ENCODE data around the gene APBA2.

The APBA2 gene

DNA sequence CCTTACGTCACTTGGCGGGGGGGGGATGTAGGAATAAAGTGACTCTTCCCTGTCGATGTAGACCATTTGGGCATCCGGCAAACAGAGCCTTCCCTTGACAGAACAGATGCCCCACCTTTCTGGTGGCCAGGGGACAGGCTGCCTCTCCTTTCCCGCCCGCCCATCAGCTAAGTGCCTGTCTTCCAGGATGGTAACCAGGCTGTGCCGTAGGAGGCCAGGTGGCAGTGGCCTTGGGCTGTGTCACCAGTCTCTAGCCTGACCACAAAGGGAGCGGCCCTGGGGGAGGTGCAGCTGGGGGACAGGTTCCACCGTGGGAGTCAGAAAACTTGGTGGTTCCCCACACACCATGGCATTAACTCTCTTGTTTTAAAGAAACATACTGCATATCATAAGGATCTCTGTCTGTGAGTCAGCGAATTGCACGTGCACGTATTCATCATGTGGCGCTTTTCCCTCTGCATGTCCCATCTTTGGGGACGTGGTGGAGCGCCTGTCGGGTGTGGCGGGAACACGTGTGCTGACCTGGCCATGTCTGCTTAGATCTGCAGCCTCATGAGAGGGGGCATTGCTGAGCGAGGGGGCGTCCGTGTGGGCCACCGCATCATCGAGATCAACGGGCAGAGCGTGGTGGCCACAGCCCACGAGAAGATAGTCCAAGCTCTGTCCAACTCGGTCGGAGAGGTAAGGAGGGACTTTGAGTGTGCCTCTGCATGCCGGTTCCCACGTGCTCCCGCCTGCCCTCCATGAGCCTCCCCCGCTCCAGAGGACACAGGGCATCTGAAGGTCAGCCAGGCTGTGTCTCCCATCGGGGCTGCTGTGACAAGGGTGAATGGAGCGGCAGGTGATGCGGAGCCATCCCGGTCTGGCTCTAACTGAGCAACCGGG is 227.8 kb downstream of the APBA2 start:
- in situ Hi-C loops (cut with MboI; ENCODE audit: low sequenced_read_pairs) = no loop called here

DNA sequence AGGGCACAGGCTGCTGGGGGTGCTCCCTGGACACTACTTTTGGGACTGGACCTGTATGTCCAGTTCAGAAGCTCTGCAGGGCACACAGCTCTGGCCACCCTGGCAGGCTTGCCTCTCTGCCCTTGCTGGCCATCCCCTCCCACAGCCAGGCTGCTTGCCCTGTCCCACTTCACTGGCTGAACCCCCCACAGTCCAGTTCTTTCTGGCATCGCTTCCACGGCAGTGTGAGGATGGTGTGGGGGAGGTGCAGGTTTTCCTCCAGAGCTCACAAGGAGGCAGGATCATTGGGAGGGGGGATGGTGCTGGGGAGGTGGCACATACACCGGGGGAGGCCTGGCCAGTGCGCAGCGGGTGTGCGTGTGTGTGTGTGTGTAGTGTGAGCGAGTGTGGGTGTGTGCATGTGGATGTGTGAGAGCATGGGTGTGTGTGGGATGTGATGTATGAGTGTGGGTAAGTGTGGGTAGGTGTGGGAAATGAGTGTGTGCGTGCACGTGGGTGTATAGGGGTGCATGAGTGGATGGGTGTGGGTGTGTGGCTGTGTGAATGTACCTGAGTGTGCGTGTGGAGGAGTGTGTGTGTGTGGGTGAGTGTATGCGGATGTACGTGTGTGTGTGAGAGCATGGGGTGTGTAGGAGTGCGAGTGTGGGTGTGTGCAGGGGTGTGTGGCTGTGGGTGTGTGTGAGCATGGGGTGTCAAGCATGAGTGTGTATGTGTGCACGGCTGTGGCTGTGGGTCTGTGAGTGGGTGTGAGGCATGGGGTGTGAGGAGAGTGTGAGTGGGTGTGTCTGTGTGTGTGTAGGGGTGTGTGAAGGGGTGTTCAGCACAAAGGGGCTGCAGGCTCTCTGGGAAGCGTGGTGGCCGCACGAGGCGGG is 228.7 kb downstream of the APBA2 start:
- in situ Hi-C loops (cut with MboI; ENCODE audit: low sequenced_read_pairs) = no loop called here

DNA sequence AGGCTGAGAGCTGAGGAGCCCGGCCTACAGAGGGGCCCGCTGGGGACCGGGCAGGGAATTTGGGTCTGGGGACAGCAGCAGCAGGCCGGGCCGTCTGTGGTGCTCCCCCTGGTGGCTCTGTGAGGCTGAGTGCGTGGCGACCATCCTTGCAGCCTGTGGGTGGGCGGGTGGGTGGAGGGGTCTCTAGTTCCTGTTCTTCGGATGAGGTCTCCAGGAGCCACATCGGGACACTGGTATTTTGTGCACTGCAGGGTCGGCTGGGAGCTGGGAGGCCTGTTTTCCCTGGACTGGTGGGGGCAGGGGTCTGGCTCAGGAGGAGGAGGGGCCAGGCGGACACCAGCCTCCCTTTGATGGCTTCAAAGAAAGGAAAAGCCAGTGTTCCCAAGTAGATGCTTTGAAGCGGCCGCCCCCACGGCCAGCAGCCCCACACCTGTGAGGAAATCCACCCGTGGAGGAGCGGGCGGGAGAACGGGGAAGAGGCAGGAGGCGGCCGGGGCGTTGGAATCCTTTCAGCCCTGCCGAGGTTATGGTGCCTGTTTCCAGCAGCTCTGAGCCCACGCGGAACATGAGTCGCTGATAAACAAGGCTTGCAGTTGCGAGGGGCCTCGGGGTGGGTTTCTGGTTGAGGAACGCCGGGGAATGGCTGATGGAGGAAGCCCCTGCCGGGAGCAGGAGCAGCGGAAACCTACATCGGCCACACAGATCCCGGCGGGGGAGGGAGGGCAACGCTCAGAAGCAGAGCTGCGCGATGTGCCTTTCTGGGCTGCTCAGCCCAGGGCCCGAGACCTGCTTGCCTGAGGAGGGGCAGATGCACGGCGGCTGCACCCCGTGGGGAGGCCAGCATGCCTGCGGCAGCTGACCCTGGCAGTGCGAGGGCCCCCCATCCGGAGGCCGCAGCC is 229.6 kb downstream of the APBA2 start:
- in situ Hi-C loops (cut with MboI; ENCODE audit: low sequenced_read_pairs) = no loop called here

DNA sequence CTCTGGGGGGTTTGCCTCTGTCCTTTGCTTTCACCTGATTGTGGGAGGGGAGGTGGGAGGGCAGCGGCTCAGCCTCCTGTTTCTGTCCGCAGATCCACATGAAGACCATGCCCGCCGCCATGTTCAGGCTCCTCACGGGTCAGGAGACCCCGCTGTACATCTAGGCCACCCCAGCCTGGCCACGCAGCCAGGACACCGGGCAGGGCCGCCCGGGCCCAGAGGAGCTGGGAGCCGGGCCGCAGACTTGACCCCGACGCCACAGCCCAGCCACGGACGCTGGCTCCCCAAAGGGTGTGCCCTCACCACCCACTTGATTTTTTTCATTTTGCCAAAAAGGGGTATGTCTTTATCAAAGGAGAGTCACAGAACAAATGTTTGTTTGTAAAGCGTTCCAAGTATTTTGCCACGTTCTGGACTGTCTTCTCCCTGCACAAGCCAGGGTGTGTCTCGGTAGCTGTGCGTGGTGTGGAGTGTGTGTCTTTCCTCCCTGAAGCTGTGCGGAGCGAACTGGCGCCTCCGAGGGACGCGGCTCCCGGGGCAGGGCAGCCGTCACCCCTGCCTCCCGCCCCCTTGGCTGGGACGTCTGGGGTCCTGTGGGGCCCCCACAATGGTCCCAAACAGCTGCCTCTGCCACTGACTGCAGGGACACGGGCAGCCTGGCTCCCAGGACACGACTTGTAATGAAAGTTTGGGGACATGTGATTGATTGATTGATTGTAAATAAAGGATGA is 231.4 kb downstream of the APBA2 start:
- in situ Hi-C loops (cut with MboI; ENCODE audit: low sequenced_read_pairs) = no loop called here

DNA sequence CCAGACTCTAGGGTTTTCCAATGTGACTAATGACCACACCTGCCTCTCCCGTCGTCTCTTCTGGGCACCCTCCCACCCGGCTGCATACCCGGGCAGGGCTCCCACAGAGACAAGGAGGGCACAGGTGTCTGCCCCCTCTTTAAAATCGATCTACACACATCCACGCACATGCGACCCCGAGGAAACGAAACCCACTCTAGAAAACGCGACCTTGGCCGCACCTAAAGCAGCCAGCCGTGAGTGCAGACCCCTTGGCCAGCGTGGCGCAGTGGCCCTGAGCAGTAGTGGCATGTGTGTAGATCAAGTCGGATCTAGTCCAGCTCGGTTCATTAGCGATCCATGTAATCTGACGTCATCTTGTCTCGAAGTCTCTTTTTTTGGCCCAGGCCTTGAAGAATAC is 232.0 kb downstream of the APBA2 start:
- in situ Hi-C loops (cut with MboI; ENCODE audit: low sequenced_read_pairs) = no loop called here

DNA sequence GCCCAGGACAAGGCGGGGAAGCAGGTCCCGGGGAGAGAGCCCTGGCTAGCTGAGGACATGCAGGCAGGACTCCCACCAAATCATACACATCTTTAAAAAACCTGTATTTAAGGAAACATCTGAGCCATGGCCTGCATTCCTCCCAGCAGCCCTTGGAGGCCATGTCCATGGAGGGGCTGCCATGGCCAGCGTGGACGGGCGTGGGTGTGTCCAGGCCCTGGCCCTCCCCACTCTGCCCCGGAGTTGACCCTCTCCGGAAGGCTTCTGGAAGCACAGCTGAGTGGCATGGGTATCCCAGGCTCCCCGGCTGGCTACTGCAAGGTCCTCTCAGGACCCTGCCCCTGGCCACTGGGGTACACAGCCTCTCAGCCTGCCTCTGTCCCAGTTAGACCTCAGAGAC is 234.1 kb downstream of the APBA2 start:
- in situ Hi-C loops (cut with MboI; ENCODE audit: low sequenced_read_pairs) = no loop called here

DNA sequence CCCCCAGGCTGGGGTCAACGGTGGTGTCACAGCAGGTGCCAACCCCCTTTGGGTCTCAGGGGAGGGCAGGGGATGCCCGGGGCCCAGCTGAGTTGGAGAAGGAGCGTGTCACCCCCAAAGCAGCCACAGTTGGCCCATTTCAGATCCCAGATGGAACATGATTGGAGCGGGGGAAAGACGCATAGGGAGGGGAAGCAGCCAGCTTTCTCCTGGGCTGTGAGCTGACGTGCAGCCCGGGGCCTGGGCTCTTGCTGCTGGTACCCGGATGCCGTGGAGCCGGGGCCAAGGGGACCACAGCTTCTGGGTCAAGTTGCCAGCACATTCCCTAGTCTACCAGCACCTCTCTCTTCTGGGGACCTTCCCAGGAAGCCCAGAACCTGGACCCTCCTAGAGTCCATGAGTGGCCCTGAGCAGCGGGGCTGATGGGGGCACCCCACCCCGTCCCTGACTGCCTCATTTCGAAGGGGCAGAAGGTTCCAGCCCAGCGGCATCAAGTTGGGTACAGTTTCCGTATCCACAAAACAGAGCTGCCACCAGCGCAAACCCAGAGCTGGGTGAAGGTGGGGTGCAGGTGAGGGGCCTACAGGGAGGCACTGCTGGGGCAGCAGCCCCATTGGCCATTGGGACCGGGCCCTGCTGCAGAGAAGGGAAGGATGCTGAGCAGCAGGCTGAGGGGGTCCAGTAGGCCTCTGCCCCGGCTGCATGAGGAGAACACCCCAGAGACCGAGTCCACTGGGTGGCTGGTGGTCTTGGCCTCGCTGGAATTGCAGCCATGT is 235.0 kb downstream of the APBA2 start:
- in situ Hi-C loops (cut with MboI; ENCODE audit: low sequenced_read_pairs) = no loop called here

DNA sequence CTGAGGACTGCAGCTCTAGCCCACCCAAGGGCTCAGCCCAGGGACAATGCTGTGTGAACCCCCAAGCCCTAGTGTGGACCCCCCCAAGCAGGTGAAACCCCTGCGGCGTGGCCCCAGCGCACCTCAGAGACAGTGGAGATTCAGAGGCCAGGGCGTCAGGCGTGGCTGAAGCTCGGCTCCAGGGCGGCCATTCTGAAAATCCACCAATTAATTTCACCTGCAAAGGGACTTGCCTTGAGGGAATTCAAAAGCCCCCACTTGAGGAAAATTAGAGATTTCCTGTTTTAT is 235.5 kb downstream of the APBA2 start:
- in situ Hi-C loops (cut with MboI; ENCODE audit: low sequenced_read_pairs) = no loop called here

DNA sequence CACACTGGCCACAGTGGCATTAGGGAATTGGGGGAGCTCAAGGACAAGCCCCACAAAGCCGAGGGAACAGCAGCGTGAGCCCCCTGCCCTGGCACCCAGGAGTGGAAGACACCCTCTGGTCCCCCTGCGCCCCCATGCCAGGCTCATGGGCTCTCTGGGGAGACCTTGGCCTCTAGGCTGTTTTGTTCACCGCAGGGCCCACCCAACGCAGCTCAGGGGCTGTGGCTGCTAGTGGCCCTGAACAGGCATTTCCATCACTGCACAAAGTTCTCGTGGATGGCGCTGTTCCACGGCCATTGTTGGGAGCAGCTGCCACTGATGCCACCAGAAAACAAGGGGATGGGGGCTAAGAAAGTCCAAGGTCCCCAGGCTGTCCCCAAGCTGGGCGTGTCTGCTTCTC is 236.1 kb downstream of the APBA2 start:
- in situ Hi-C loops (cut with MboI; ENCODE audit: low sequenced_read_pairs) = no loop called here

DNA sequence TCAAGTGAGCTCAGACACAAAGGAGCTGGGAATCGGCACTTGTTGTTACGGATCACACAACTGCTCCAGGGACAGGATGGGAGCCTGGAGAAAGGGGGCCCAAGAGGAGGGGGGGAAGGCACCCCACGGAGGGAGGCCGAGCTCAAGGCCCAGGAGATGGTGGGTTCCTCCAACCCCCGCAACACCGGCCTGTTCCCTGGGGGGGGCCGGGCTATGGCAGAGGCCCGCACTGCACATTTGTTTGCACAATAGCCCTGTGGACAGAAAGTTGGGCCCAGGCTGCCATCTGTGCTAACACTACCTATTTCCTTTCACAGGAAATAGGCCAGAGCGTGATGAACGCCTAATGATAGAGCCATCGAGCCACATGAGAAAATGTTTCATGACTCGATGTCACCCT is 236.7 kb downstream of the APBA2 start:
- in situ Hi-C loops (cut with MboI; ENCODE audit: low sequenced_read_pairs) = no loop called here

DNA sequence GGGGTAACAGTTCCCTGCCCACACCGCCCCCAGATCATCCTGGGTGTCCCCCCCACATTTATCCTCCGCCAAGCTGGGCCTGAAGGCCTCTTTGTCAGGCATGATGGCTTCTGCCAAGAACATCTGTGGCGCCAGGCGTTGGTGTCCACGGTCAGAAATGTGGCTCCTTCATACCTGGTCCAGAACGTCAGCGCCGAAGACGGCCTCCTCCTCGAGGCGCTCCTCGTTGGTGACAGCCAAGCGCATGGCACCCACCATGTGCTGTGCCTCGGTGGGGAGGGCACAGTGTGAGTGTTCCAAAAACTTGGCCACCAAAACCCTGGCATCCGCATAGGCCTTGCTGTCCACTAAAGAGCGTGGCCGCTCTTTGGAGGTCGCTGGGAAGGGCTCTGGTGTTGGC is 237.4 kb downstream of the APBA2 start:
- in situ Hi-C loops (cut with MboI; ENCODE audit: low sequenced_read_pairs) = no loop called here

DNA sequence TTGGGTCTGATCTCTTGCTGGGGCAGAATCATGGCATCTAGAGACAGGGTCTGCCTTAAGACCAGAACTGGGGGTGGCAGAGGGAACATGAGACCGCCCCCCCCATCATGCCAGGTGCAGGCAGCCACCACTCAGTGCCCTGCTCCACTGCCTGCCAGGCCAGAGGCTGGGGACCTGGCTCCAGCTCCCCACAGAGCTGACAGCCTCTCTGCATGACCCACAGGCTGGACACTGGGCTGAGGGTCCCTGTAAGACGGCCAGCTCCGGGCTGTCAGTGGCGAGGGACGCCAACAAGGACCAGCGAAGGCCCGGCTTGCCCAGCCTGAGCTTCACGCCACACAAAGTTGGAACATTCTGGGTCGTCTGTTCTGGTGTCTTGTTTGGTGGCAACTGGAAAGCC is 238.2 kb downstream of the APBA2 start:
- in situ Hi-C loops (cut with MboI; ENCODE audit: low sequenced_read_pairs) = no loop called here

DNA sequence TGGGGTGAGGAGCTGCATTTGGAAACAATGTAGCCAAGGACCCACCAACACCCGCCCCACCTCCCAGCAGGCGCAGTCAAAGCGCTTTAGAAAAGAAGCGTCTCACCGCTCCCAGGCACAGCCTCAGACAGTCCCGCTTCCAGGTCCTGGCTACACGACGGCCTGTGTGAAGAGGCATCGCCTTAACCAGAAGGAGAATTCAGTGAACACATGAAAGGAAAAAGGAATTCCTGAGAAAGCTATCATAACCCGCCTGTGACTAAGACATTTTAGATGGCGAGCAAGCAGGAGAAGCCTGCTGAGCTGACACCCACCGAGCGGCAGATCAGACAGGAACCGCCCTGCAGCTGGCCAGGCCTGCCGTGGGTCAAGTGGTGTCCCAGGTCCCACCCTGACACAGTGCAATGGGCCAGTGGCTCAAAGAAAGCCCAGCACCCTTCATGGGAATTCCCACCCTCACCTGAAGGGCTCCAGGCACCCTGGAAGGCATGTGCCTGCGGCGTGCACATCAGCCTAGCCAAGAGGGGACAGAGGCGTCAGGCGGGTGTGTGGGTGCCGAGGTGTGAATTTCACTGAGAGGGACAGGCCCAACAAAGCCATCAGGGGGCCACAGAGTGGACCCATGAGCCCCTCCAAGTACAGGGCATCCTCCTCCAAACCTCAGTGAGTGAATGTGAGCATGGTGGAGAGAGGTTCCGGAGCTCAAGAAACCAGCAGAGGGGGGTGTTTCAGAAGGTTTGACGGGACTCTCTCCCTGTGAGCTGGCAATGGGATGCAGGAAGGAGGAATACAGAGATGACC is 239.0 kb downstream of the APBA2 start:
- in situ Hi-C loops (cut with MboI; ENCODE audit: low sequenced_read_pairs) = no loop called here

DNA sequence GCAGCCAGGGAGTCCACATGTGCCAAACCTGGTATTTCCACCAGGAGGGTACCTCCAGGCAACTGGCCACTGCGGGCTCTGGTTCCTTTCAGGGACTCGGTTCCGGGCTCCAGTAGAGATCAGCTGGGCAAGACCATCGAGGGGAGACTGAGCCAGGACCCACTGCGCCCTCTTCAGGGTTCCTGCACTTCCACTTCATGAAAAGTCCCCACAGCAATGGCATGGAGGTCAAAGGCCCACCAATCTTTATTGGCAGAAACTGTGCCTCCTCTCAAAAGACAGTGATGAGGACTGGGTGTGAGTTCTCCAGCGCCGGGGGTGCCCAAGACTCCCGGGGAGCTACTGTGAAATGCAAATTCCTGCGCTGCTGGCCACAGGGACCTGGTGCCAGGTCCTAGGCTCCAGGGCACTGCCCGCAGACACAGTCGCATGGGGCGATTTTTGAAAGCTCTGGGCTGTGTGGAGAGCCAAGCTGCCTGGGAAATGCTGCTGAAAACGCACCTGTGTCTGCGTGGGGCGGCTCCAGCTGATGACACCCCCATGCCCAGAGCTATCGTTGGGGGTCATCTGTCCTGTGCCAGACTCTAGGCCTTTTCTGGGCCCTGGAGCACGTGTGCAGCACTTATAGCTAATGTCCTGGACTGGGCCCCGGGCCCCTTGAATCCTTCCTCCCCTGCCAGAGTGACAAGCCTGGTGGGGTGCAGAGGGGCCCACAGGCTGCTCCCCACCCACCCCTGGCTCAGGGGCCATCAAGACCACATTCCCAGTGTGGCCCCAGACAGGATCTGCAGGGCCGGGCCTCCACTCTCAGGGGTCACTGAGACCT is 239.8 kb downstream of the APBA2 start:
- in situ Hi-C loops (cut with MboI; ENCODE audit: low sequenced_read_pairs) = no loop called here

DNA sequence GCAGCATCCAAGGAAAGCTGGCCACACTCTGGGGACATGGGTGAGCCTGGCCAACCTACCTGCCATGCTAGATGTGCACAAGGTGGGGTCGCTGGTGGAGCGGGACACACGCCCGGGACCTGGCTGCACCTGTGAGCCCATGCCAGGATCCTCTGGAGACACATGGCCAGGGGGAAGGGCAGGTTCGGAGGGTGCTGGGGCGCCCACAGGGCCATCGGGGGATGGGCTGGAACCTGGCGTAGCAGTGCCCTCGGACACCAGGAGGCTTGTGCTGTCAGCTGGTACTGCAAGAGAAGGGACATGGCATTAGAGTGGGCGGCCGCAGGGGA is 240.4 kb downstream of the APBA2 start:
- in situ Hi-C loops (cut with MboI; ENCODE audit: low sequenced_read_pairs) = no loop called here

DNA sequence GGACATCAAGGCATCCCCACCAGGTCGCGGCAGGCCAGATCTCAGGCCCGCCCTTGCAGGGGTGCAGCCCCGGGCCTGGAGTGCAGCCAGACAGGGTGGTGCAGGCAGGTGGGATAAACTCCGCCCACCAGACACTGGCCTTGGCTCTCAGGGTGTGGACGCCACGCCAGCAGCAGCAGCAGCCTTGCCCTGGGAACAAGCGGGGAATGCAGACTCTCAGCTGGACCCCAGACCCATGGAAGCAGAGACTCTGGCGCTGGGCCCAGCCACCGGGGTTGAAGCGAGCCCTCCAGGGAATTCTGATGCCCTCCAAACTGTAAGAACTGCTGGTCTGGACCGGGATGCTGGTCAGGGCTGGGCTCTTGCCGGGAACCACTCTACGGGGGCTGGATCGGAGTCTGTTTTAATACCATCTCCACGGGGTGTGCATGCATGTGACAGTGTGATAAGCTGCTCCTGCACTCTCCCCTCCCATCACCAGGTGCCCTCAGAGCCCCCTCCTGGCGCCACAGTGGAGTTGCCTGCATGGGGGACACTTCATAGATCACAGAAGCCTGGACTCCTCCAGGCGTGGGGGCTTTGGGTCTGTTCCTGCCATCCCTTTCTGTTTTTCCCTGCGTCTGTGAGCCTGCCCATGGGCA is 241.2 kb downstream of the APBA2 start:
- in situ Hi-C loops (cut with MboI; ENCODE audit: low sequenced_read_pairs) = no loop called here

DNA sequence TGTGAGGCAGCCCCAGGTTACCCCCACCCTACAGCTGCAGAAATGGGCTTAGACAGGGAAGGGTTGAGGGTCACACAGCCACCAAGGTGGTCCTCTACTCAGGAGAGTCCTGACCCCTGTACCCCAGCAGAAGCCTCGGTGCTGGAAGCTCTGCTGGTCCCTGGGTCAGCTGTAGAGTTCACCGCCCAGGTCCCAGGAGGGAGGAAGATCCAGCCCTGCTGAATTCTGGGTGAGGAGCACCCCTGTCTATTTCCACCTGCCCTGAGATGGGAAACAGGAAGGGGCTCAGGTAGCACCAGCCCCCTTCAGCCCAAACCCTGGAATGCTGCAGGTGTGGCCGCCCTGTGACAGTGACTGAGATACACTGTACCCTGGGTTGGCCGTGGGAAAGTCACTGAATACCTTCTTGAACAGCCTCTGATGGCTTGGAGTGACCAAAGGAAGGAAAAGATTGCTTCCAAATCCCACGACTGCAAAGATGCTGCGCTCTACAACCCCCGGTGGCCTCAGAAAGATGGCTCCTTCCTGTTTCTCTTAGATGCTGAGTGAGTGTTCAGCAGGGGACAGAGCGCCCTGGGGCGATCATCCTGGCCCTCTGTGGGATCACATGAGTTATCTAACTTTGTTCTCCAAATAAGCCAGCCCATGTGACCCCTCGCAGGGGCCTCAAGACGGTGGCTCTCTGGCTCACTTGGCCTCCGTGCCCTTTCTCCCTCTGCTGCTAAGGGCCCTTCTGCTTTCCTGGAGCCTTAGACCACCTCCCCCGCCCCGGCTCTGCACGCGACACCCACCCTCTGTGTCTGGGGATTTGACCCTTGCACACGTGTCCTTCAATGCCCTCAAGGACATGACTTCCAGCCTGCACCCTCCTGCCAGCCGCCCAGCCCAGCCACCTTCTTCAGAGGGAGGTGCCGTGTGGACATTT is 242.0 kb downstream of the APBA2 start:
- in situ Hi-C loops (cut with MboI; ENCODE audit: low sequenced_read_pairs) = no loop called here
